ENCODE measurements around the gene COL24A1.
"Not testable (repeated sequence)": the region's sequence is repeated elsewhere in the genome, so short reads cannot be mapped to it uniquely, and the experiment has no call there.

Gene COL24A1

GRCh38 chr1:86151427-86151826 is 5.1 kb downstream of the COL24A1 start:
- DNase-seq, result no peak

- DNase-seq, result no peak
These were observed 6.0 kb downstream of the COL24A1 start for GRCh38 chr1:86150553-86151055.

- DNase-seq, result no peak
These were observed 7.0 kb downstream of the COL24A1 start for GRCh38 chr1:86149591-86149990.

- no peak for DNase-seq
These were observed 8.8 kb downstream of the COL24A1 start for GRCh38 chr1:86147755-86148154.

- no peak for DNase-seq
These were observed 10.0 kb downstream of the COL24A1 start for GRCh38 chr1:86146566-86146965.

- DNase-seq, result no peak
These were observed 16.2 kb downstream of the COL24A1 start for GRCh38 chr1:86140281-86140880.

GRCh38 chr1:86138746-86139145 is 17.8 kb downstream of the COL24A1 start:
- no peak for DNase-seq

- no peak for DNase-seq
These were observed 19.1 kb downstream of the COL24A1 start for GRCh38 chr1:86137436-86137835.

- no peak for DNase-seq
These were observed 37.3 kb downstream of the COL24A1 start for GRCh38 chr1:86119214-86119764.

- no peak for DNase-seq
These were observed 41.7 kb downstream of the COL24A1 start for GRCh38 chr1:86114816-86115400.

GRCh38 chr1:86114236-86114635 is 42.3 kb downstream of the COL24A1 start:
- no peak for DNase-seq

GRCh38 chr1:86111590-86111989 is 45.0 kb downstream of the COL24A1 start:
- DNase-seq, result not testable (repeated sequence)

- DNase-seq, result no peak
These were observed 46.0 kb downstream of the COL24A1 start for GRCh38 chr1:86110451-86111129.

GRCh38 chr1:86105533-86105866 is 51.1 kb downstream of the COL24A1 start:
- DNase-seq, result no peak

- no peak for DNase-seq
These were observed 51.7 kb downstream of the COL24A1 start for GRCh38 chr1:86104606-86105532.

- no peak for DNase-seq
These were observed 55.0 kb downstream of the COL24A1 start for GRCh38 chr1:86101616-86102015.

GRCh38 chr1:86100401-86100800 is 56.2 kb downstream of the COL24A1 start:
- DNase-seq, result no peak

- DNase-seq, result no peak
These were observed 66.8 kb downstream of the COL24A1 start for GRCh38 chr1:86089765-86090164.

- DNase-seq, result no peak
These were observed 70.7 kb downstream of the COL24A1 start for GRCh38 chr1:86085741-86086409.

GRCh38 chr1:86084998-86085397 is 71.6 kb downstream of the COL24A1 start:
- DNase-seq, result no peak

GRCh38 chr1:86082183-86082582 is 74.4 kb downstream of the COL24A1 start:
- no peak for DNase-seq

- not testable (repeated sequence) for DNase-seq
These were observed 84.1 kb downstream of the COL24A1 start for GRCh38 chr1:86072474-86072873.

All from stimulated activated naive CD4-positive, alpha-beta T cell treated with Interleukin-2 at 50 U/mL for 16 hours (primary cell).